Measurements from ENCODE around the gene SART3.
"Not testable (repeated sequence)": the region's sequence is repeated elsewhere in the genome, so short reads cannot be mapped to it uniquely, and the experiment has no call there.

SART3 gene

DNA sequence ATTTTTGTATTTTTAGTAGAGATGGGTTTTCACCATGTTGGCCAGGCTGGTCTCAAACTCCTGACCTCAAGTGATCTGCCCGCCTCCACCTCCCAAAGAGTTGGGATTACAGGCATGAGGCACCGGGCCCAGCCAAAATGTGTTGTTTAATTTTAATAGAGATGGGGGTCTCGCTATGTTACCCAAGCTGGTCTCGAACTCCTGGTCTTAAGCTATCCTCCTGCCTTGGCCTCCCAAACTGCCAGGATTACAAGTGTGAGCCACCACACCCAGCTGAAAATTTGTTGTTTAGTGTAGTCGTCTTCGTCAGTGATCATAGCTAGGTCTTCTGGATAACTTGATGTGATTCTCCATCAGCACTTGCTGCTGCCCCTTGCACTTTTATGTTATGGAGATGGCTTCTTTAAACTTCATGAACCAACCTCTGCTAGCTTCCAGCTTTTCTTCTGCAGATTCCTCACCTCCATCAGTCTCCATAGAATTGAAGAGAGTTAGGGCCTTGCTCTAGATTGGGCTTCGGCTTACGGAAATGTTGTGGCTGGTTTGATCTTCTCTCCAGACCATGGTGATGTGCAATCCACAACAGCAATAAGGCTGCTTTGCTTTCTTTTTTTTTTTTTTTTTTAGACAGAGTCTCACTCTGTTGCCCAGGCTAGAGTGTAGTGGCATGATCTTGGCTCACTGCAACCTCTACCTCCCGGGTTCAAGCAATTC lies 14.4 kb upstream of the SART3 start:
- Histone ChIP-seq H3K27me3 (ENCODE audit: control insufficient read depth in 1 of 2, insufficient read depth in 2 of 2, low read length in 2 of 2) (no peaks in the 10 kb centered on the region), H3K27ac (ENCODE audit: low read depth, low read length) (no peak overlapping the region), H3K4me3 (ENCODE audit: low read depth in 1 of 2, low read length in 2 of 2) (no peak overlapping the region), H3K36me3 (ENCODE audit: insufficient read depth, low read length) (peaks cover 1% of the 10 kb centered on the region), H3K9me3 (ENCODE audit: low read length) (no peaks in the 10 kb centered on the region), H3K4me1 (ENCODE audit: insufficient read depth, low read length) (no peaks in the 10 kb centered on the region), H3K9ac (ENCODE audit: low read length) (no peak overlapping the region)

DNA sequence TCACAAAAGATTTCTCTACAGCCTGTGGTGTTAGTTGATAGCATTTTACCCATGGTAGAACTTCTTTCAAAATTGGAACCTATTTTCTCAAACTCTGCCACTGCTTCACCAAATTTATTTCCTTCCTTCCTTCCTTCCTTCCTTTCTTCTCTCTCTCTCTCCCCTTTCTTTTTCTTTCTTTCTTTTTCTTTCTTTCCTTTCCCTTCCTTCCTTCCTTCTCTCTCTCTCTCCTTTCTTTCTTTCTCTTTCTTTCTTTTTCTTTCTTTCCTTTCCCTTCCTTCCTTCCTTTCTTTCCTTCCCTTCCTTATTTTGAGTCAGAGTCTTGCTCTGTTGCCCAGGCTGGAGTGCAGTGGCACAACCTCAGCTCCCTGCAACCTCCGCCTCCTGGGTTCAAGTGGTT lies 13.3 kb upstream of the SART3 start:
- H3K36me3 ChIP-seq (ENCODE audit: insufficient read depth, low read length); H3K4me1 ChIP-seq (ENCODE audit: insufficient read depth, low read length); H3K27ac ChIP-seq (ENCODE audit: low read depth, low read length); H3K27me3 ChIP-seq (ENCODE audit: control insufficient read depth in 1 of 2, insufficient read depth in 2 of 2, low read length in 2 of 2); H3K9me3 ChIP-seq (ENCODE audit: low read length); H3K4me3 ChIP-seq (ENCODE audit: low read depth in 1 of 2, low read length in 2 of 2); H3K9ac ChIP-seq (ENCODE audit: low read length): not testable (repeated sequence)

DNA sequence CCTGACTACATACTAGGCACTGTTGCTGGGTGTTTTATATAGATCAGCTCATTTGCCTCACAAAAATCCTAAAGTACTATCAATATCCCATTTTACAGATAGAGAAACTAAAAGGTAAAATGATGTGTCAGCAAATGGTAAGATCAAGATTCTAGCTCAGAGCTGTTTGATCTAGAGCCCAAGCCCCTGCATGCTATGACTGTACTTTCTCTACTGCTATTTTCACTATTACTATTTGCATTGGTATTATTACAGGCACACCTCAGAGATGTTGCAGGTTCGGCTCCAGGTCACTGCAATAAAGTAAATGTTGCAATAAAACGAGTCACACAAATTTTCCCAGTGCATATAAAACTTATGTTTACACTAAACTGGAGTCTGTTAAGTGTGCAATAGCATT lies 12.3 kb upstream of the SART3 start:
- Histone ChIP-seq H3K27ac (ENCODE audit: low read depth, low read length) (no peak overlapping the region), H3K9ac (ENCODE audit: low read length) (no peak overlapping the region), H3K4me3 (ENCODE audit: low read depth in 1 of 2, low read length in 2 of 2) (no peak overlapping the region), H3K9me3 (ENCODE audit: low read length) (no peaks in the 10 kb centered on the region), H3K4me1 (ENCODE audit: insufficient read depth, low read length) (peaks cover 3% of the 10 kb centered on the region), H3K27me3 (ENCODE audit: control insufficient read depth in 1 of 2, insufficient read depth in 2 of 2, low read length in 2 of 2) (no peaks in the 10 kb centered on the region), H3K36me3 (ENCODE audit: insufficient read depth, low read length) (peaks cover 11% of the 10 kb centered on the region)

DNA sequence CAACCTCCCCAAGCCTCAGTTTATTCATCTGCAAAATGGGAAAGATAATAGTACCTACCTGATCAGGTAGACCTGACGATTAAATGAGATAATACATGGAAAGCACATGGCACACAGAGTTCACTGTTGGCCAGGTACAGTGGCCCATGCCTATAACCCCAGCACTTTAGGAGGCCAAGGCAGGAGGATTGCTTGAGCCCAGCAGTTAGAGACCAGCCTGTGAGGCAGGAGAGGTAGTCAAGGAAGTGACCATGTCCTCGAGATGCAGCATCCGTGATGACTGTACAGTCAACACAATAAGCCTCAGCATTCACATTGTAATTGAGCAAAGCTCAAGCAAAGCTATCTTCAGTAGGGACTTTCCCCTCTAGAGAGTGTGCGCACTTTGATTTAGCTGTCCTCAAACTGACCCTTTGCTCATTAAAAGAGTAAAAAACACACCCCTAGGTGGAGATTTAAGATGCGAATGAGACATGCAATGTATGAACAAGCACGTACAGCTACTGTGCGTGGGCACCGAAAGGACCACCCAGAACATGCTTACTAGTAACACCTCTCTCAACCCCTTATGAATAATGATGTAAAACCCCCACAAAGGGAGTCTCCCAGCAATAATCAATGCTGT lies 11.3 kb upstream of the SART3 start:
- Histone ChIP-seq H3K27me3 (ENCODE audit: control insufficient read depth in 1 of 2, insufficient read depth in 2 of 2, low read length in 2 of 2) (no peaks in the 10 kb centered on the region), H3K4me3 (ENCODE audit: low read depth in 1 of 2, low read length in 2 of 2) (no peak overlapping the region), H3K9ac (ENCODE audit: low read length) (no peak overlapping the region), H3K27ac (ENCODE audit: low read depth, low read length) (no peak overlapping the region), H3K9me3 (ENCODE audit: low read length) (no peaks in the 10 kb centered on the region), H3K36me3 (ENCODE audit: insufficient read depth, low read length) (peaks cover 21% of the 10 kb centered on the region), H3K4me1 (ENCODE audit: insufficient read depth, low read length) (peaks cover 13% of the 10 kb centered on the region)

DNA sequence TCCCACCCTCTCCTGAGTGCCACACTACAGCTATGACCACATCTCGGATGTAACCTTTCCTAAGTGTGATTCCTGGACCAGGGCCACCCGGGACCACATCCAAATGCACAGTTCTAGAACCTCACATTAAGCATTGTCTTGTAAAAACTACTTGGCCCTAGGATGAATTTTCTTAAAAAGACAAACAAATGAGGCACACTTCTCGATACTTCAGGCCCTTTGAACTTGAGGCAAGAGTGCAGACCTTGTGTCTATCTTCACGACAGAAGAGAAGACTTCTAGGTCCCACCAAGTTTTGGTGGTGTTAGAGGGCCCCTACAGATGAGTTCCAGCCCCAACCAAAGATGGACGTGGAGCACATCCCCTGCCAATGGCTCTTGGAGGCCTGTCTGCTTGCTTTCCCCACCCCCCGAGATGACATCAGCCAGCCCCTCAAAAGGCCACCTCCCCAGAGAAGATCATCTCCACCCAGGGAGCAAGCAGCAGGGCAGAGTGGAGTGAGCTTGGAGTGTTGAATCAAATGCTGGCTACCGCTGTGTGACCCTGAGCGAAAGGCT lies 10.7 kb upstream of the SART3 start:
- peaks cover 27% of the 10 kb centered on the region for H3K36me3 ChIP-seq (ENCODE audit: insufficient read depth, low read length)
- H3K9me3 ChIP-seq (ENCODE audit: low read length) = no peaks in the 10 kb centered on the region
- H3K4me3 ChIP-seq (ENCODE audit: low read depth in 1 of 2, low read length in 2 of 2) = no peak overlapping the region
- H3K27ac ChIP-seq (ENCODE audit: low read depth, low read length) = no peak overlapping the region
- H3K27me3 ChIP-seq (ENCODE audit: control insufficient read depth in 1 of 2, insufficient read depth in 2 of 2, low read length in 2 of 2) = no peaks in the 10 kb centered on the region
- H3K4me1 ChIP-seq (ENCODE audit: insufficient read depth, low read length) = peaks cover 18% of the 10 kb centered on the region
- no peak overlapping the region for H3K9ac ChIP-seq (ENCODE audit: low read length)

DNA sequence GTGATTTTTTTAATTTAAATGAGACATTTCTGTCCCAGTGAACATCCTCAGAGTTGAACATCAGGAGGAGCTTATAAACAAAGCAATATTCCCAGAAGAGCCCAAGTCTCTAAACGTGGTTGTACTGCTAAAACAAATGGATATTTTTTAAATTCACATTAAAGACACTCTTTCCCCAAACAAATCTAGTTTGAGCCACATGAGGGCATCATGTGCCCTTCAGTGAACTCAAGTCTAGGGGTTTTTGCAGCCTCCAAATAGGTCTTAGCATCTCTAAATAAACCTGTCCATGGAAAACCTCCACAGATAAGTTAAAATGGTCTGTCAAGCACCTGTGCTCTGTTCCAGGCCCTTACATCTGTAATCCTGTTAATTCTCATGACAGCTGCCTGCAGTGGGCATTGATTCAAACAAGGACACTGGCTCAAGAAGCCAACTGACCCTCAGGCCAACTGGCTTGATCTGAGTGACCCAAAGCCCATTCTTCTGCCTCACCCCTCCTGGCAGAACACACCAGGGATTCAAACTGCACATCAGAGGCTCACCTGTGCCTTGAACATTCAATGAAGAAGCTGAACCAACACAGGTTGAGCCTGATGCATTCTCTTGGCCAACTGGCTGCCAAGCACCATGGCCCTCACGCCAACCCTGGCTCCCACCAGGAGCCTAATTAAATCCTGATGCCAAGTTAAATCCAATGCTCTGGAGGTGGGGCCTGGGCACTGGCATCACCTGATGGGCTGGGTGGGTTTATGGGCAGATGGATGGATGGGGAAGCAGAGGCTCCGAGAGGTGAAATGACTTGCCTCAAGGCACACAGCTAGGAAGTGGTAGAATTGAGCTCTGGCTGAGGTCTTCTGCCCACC lies 10.0 kb upstream of the SART3 start:
- Histone ChIP-seq H3K4me1 (ENCODE audit: insufficient read depth, low read length) (peaks cover 24% of the 10 kb centered on the region), H3K27me3 (ENCODE audit: control insufficient read depth in 1 of 2, insufficient read depth in 2 of 2, low read length in 2 of 2) (no peaks in the 10 kb centered on the region), H3K27ac (ENCODE audit: low read depth, low read length) (no peak overlapping the region)

DNA sequence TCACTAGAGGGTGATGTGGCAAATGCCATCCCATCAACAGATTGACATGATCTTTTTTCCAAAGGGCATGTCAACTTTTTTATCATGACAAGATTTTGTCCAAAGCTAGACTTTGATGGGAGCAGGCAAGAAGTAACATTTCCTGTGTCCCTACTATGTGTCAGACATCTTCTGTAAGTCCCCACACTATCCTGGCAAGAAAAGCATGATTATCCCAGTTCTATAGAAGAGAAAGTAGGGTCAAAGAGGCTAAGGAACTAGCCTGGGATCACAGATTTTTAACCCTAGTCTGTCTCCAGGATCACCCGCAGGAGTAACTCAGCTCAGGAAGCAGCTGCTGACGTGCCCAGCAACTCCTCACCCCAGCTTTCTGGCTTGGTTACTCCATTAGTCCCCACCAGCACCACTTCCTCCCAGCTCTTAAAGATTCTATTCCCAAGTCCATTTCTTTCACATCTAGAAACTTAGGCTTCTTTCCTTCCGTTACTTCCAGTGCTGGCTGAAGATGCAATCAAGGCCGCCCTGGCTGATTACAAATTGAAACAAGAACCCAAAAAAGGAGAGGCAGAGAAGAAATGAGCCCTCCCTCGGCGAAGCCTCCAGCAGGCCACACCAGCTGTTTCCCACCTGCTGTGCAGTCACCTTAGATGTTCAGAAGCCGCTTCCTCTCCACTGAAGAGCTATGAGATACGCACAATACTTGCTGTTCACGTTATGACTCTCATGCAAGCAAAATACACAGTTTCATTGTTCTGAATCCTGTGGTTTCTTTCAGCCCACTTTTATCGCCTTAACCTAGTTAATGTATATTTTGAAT lies 7.6 kb upstream of the SART3 start:
- Histone ChIP-seq H3K27ac (ENCODE audit: low read depth, low read length) (no peak overlapping the region), H3K36me3 (ENCODE audit: insufficient read depth, low read length) (peaks cover 57% of the 10 kb centered on the region), H3K9me3 (ENCODE audit: low read length) (no peaks in the 10 kb centered on the region), H3K4me1 (ENCODE audit: insufficient read depth, low read length) (peaks cover 42% of the 10 kb centered on the region), H3K27me3 (ENCODE audit: control insufficient read depth in 1 of 2, insufficient read depth in 2 of 2, low read length in 2 of 2) (no peaks in the 10 kb centered on the region), H3K9ac (ENCODE audit: low read length) (no peak overlapping the region), H3K4me3 (ENCODE audit: low read depth in 1 of 2, low read length in 2 of 2) (no peak overlapping the region)

More for the DNA sequence above, 10.0 kb upstream of the SART3 start:
- no peak overlapping the region for H3K4me3 ChIP-seq (ENCODE audit: low read depth in 1 of 2, low read length in 2 of 2)
- H3K9me3 ChIP-seq (ENCODE audit: low read length) = no peaks in the 10 kb centered on the region
- peaks cover 35% of the 10 kb centered on the region for H3K36me3 ChIP-seq (ENCODE audit: insufficient read depth, low read length)
- no peak overlapping the region for H3K9ac ChIP-seq (ENCODE audit: low read length)

DNA sequence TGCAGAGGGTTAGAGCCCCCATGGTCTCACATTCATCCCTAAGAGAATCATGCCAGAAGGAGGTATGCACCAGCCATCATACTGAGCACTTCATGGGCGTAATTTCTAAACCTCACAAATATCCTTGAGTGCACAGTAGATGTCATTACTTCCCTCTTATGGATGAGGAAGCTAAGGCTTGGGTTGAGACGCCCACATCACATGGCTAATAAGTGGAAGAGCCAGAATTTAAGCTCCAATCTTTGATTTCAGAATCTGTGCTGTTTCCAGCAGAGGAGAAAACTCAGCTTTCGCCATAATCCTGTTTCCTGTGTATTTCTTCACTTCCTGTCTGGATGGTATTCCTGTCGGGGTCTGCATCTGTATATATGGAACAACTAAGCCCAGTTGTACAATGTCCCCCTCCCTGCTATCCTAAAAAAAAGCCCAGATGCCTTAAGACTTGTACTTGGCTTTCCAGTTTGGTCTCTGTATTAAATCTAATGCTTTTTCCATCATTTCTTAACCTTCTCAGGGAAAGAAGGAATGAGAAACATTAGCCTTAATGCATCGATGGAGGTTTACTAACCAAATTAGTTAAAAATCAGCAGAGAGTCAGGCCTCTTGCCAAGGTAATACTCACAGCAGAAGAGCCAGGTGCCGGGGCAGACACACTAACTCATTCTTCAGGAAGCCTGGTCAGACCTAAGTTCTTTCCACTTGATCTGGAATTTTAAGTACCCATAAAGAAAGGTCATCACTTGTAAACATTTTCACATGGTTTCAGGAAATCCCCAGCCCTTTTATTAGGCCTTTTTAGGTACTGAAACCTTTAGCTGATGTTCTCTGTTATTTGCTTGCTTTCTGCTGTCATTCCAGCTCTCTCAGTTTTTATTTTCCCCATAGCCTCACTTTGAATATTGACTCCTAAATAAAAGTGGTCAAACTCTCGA lies 6.7 kb upstream of the SART3 start:
- Histone ChIP-seq H3K9ac (ENCODE audit: low read length) (no peak overlapping the region), H3K4me1 (ENCODE audit: insufficient read depth, low read length) (peaks cover 45% of the 10 kb centered on the region), H3K9me3 (ENCODE audit: low read length) (no peaks in the 10 kb centered on the region), H3K4me3 (ENCODE audit: low read depth in 1 of 2, low read length in 2 of 2) (no peak overlapping the region), H3K27me3 (ENCODE audit: control insufficient read depth in 1 of 2, insufficient read depth in 2 of 2, low read length in 2 of 2) (no peaks in the 10 kb centered on the region), H3K27ac (ENCODE audit: low read depth, low read length) (no peak overlapping the region), H3K36me3 (ENCODE audit: insufficient read depth, low read length) (peaks cover 57% of the 10 kb centered on the region)

DNA sequence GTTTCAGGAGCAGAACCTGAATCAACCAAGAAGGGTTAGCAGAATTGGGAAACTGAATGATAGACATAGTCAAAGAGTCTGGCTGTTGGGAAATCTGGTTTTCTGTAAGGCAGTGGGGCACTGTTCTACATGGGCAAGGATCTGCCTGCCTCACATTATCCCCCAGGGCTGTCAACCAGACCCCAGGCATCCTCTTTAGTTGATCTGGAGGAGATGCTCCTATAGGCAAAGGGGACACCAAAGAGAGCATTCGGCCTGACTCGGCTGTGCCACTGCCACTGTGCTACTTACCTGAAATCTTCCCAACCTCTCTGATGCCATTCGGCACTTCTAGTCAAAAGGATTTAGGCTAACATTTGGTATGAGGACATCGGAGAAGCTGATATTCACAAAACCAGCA lies 5.5 kb upstream of the SART3 start:
- H3K4me1 ChIP-seq (ENCODE audit: insufficient read depth, low read length) = peaks cover 49% of the 10 kb centered on the region
- peak overlapping the region; percentile 40 for H3K27ac ChIP-seq (ENCODE audit: low read depth, low read length)
- no peaks in the 10 kb centered on the region for H3K27me3 ChIP-seq (ENCODE audit: control insufficient read depth in 1 of 2, insufficient read depth in 2 of 2, low read length in 2 of 2)
- no peak overlapping the region for H3K4me3 ChIP-seq (ENCODE audit: low read depth in 1 of 2, low read length in 2 of 2)
- no peak overlapping the region for H3K9ac ChIP-seq (ENCODE audit: low read length)
- peaks cover 57% of the 10 kb centered on the region for H3K36me3 ChIP-seq (ENCODE audit: insufficient read depth, low read length)
- H3K9me3 ChIP-seq (ENCODE audit: low read length) = no peaks in the 10 kb centered on the region

DNA sequence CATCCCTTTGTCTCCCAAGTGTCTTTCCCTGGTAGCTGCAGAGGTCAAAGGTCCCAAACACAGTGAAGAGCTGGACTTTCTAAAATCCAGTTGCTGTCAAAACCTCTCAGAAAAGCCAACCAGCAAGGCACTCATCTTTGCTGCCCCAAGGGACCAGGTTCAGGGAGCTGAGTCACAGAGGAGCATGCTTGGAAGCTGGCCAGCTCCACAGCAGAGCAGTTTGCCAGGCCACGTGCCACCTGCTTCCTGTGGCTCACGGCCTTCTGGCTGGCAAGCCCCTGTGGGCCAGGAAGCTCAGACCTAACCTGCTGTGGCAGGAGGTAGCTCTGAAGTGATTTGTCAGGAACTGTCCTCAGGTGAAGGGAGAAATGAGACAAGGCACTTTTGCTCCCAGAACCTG lies 5.0 kb upstream of the SART3 start:
- Histone ChIP-seq H3K4me3 (ENCODE audit: low read depth in 1 of 2, low read length in 2 of 2) (no peak overlapping the region), H3K27ac (ENCODE audit: low read depth, low read length) (peak overlapping the region; percentile 40), H3K27me3 (ENCODE audit: control insufficient read depth in 1 of 2, insufficient read depth in 2 of 2, low read length in 2 of 2) (no peaks in the 10 kb centered on the region), H3K36me3 (ENCODE audit: insufficient read depth, low read length) (peaks cover 57% of the 10 kb centered on the region), H3K9me3 (ENCODE audit: low read length) (no peaks in the 10 kb centered on the region), H3K9ac (ENCODE audit: low read length) (no peak overlapping the region), H3K4me1 (ENCODE audit: insufficient read depth, low read length) (peaks cover 49% of the 10 kb centered on the region)
